Measurements from ENCODE around the gene NOS1AP.
"Not testable (repeated sequence)": the region's sequence is repeated elsewhere in the genome, so short reads cannot be mapped to it uniquely, and the experiment has no call there.

Gene NOS1AP

GRCh38 chr1:162172311-162173102, 103.0 kb downstream of the NOS1AP start:
- DNase-seq = no peak

- DNase-seq = not testable (repeated sequence)
Measured at GRCh38 chr1:162173607-162174006, 104.1 kb downstream of the NOS1AP start.

DNA sequence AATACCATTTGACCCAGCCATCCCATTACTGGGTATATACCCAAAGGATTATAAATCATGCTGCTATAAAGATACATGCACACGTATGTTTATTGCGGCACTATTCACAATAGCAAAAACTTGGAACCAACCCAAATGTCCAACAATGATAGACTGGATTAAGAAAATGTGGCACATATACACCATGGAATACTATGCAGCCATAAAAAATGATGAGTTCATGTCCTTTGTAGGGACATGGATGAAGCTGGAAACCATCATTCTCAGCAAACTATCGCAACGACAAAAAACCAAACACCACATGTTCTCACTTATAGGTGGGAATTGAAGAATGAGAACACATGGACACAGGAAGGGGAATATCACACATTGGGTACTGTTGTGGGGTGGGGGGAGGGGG, 104.5 kb downstream of the NOS1AP start:
- DNase-seq = not testable (repeated sequence)

DNA sequence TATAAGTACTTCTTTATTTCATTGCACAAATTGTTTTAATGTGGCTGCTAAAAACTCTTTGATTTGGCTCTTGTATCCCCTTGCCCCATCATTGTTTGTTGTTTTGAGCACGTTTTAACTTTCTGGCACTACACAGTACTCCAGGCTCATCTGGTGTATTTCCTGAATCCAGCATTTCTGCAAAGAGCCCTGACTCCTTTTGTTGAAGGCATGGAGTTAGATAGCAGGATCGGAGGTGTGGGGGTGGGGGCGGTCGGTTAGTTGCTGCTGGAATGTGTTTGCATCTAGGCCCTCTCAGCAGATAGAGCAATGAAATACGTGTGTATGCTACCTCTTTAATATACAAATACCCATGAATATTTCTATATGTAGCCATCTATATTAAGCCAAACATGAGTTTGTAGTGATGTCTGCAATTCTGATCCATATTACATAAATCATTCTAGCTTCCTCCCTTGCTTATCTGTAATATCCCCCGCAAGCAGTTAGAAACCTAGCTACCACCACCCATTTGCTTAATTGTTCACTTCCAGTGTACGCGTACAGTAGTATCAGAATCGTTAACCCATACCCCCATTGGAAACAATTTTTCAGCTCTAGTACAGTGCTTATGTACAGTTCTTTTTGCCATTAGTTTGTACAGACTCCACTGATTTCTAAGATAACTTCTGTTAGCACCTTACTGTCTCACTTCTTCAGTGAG, 106.0 kb downstream of the NOS1AP start:
- DNase-seq = no peak

DNA sequence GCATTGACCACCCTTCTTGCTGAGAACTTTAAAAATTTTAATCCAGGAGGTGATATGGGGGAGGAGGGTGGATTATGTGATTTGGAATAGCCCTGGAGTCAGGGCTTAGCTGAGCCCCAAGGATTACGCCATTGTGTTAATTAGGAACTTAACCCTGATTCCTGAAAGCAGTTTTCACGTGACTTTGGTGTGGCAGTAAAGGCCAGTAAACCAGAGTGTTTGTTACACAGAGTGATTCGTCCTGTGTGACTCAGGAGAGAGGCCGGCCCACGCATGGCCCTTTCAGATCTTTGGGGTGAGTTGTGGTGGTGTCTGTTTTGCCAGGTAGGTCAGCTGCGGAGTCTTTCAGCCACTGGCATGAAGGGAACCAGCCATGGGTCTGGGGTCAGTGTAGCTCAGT, 107.6 kb downstream of the NOS1AP start:
- DNase-seq = no peak

DNA sequence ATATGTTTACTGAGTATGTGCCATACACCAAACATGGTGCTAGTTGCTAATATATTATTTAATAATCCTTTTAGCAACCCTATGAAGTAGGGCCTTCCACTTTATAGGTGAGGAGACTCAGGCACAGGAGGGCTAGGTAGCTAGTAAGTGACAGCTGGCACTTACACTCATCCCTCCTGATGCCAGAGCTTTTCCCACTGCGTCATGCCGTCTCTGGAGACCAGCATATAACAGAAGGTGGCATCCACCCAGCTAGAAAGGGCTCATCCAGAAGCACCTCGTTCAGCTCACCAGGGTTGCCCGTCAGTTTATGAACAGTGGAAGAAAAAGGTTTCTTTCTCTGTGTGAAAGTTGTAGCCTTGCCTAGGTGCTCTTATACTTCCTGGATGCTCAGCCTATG, 108.9 kb downstream of the NOS1AP start:
- no peak for DNase-seq

GRCh38 chr1:162179121-162179520, 109.6 kb downstream of the NOS1AP start:
- DNase-seq = no peak

DNA sequence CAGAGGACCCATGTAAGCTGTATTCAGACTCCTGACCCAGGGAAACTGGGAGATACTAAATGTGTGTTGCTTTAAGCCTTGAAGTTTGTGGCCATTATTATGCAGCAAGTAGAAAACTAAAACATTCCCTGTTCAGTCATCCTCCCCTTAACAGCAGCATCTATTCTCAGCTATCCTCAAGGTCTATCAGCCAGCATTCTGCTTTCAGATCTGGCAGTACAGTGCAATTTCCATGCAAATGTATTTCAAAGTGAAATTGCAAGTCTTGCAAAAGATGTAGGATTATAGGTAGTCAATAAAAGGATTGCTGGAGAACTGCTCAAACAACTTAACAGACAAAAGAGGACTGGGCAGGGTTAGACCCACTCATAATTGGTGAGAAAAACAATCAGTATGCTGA, 111.3 kb downstream of the NOS1AP start:
- DNase-seq = no peak

DNA sequence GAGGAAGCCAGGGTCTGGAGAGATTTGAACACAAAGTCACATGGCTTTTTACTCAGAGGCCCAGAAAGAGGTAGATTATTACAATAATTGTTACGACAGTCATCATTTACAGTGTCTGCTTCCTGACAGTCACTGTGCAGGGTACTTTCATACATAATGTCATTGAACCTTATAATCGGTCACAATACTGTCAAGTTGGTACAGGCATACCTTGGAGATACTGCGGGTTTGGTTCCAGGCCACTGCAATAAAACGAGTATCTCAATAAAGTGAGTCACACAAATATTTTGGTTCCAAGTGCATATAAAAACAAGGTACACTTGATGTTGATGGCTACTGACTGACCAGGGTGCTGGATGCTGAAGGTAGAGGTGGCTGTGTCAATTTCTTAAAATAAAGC, 112.6 kb downstream of the NOS1AP start:
- no peak for DNase-seq

DNA sequence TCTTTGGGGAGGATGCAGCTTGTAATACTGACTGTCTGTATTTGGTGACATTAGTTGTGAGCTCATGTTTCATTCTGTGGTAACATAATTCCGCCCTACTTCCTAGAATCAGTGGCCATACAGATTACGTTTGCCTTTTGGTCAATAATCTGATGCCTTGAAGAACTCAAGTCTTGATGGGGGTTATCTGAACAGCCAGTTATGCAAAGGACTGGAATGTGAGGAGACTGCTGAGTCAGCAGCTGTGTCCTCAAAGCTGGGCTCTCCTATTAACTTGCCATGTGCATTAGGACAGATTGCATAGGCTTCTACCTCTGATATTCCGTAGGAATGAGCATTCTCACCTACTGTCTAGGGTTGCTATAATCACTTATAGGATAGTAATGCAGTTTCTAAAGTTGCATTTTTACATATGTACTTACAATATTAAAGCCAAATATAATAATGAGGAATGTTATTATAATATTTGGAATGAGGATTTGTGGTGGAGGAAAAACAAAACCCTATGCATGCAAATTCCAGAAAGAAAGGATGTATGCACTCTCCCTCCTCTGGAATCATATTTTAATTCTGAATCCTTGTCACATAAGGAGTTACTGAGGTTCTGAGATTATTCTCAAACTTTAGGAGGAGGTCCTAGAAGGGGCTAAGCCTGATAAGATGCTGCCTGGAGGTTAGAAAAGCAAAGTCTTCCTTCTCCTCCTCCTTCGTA, 116.0 kb downstream of the NOS1AP start:
- DNase-seq = no peak

DNA sequence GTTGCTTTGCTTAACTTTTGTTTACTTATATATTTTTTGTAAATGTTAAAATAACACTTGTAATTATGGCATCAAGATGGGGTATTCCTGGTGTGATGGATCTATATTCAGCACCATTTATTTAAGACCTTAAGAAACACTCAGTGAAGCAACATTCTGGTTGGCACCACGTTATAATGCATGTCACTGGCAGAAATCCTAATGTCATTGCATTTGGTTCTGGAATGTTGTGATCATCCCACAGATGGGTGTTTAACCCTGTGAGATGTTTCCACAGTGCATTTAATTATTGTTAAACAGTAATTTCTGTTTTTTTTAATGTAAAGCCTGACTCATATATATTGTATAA, 116.5 kb downstream of the NOS1AP start:
- no peak for DNase-seq

GRCh38 chr1:162186406-162186805, 116.9 kb downstream of the NOS1AP start:
- DNase-seq = no peak

DNA sequence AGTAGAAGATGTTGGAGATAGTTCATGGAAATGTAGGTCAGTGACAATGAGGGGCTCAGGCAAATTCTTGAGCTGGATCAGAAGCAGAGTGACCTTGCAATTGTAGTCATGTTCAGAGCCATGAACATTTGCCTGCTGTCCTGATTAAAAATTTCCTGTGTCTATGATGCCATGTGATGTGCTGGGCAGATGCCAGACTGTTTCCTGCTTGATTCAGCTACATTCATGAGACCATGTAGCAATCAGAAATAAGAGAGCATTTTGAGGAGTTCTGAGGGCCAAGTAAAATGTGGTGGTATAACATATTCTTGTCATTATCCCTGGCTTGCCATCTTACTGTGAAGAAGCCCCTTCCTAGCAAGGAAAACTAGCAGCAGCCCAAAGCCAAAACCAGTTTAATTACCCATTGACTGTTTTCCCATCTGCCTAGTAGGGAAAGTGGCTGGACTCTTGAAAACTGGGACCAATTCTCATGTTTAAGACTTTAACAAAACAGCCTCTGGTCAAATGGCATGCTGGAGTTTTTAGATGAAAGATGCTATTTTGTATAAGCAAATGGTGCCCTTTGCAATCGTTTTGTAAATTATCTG, 118.3 kb downstream of the NOS1AP start:
- DNase-seq = no peak

- no peak for DNase-seq
Measured at GRCh38 chr1:162189345-162189744, 119.9 kb downstream of the NOS1AP start.

DNA sequence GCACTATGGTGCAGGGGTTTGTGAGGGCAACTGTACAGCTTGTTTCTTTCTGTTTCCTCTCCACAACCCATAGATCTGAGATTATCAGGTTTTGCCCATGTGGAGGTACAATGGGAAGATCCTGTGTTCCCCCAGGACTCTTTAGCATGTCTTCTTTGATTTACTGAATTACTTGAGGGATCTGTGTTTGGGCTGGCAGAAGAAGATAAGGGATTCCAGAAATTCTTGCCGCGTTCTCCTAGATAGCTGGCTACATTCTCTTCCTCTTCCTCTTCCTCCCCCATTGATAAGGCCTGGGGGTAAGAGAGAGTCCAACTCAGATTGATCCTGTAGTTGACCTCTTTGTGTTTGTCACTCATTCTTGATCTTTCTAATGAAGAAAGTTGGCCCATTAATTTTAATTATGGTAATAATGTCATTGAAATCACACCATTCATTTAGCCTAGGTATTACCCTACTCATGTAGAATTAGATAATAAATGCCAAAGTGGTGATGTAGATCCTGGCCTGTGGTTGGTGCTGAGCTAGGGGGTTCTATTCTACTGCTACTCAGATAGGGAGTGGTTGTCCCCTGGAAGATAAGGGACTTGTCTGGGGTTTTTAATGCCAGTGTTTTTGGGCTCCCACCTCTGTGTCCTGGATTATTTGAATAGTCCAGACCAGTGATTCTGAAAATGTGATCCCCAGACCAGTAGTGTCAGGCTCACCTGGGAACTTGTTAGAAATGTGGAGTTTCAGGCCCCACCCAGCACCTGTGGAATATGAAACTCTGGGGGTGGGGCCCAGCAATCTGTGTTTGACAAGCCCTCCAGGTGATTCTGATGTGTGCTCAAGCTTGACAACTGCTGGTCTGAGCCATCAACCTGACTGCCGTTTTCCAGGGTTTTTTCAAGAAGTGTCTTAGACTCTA, 122.2 kb downstream of the NOS1AP start:
- DNase-seq = no peak

GRCh38 chr1:162192306-162192678, 122.8 kb downstream of the NOS1AP start:
- no peak for DNase-seq

- no peak for DNase-seq
Measured at GRCh38 chr1:162192763-162193162, 123.3 kb downstream of the NOS1AP start.

DNA sequence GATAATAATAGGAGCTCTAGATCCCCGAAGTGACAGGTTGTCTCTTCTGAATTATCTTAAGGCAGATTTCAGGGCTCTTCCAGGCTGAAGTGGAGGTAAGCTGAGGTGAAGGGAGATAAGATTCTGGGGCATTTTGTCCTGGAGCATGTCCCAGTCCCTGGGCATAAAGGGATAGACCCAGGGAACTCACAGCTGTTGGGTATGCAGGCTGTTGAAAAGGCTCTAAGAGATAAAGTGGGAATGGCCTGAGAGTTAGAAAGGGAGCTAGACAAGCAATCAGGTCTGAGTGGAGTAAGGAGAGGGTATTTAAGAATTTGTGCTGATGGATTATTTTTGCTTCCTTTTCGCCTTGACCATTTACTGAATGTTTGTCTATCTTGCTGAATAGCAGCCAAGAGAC, 123.7 kb downstream of the NOS1AP start:
- no peak for DNase-seq

- no peak for DNase-seq
Measured at GRCh38 chr1:162193815-162194214, 124.3 kb downstream of the NOS1AP start.

GRCh38 chr1:162195567-162195966, 126.1 kb downstream of the NOS1AP start:
- DNase-seq = no peak

GRCh38 chr1:162196387-162196786, 126.9 kb downstream of the NOS1AP start:
- DNase-seq = no peak

GRCh38 chr1:162197041-162197531, 127.6 kb downstream of the NOS1AP start:
- no peak for DNase-seq
